ENCODE results near the gene DLG5. TPM values are rescaled to one million over a fixed set of nuclear protein-coding genes. Genes with fewer than 3 reads are reported as not detected.

Gene DLG5
- total and polyA plus RNA-seq, 9 of the 15 experiments (the other 6 are each of a cell fraction or from before 2014, with no cell fraction given) = 1.4 to 26.8 (median 11.2) TPM

- no peak for TF ChIP-seq ZBTB49 (CRISPR knock-in tag; IDR thresholded peaks at IDR 0.05; ENCODE audit: borderline replicate concordance)
- no peak for TF ChIP-seq ZNF347 (CRISPR knock-in tag; IDR thresholded peaks at IDR 0.05; ENCODE audit: low read depth)
- no peak for TF ChIP-seq PRMT5 (CRISPR knock-in tag; IDR thresholded peaks at IDR 0.05)
- TF ChIP-seq E2F3 (CRISPR knock-in tag; IDR thresholded peaks at IDR 0.05) = no peak
- peak; percentile 90 for TF ChIP-seq ZNF592 (IDR thresholded peaks at IDR 0.05)
- TF ChIP-seq ZNF146 (CRISPR knock-in tag; IDR thresholded peaks at IDR 0.05; ENCODE audit: unreplicated experiment) = no peak
- TF ChIP-seq, protein P1, sequence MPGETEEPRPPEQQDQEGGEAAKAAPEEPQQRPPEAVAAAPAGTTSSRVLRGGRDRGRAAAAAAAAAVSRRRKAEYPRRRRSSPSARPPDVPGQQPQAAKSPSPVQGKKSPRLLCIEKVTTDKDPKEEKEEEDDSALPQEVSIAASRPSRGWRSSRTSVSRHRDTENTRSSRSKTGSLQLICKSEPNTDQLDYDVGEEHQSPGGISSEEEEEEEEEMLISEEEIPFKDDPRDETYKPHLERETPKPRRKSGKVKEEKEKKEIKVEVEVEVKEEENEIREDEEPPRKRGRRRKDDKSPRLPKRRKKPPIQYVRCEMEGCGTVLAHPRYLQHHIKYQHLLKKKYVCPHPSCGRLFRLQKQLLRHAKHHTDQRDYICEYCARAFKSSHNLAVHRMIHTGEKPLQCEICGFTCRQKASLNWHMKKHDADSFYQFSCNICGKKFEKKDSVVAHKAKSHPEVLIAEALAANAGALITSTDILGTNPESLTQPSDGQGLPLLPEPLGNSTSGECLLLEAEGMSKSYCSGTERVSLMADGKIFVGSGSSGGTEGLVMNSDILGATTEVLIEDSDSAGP (CRISPR knock-in tag; IDR thresholded peaks at IDR 0.05) = no peak
- no peak for TF ChIP-seq CAMTA2 (CRISPR knock-in tag; conservative IDR thresholded peaks at IDR 0.05)
- peak; percentile 89 for TF ChIP-seq SMARCA4 (IDR thresholded peaks at IDR 0.05)
- no peak for TF ChIP-seq NFATC3 (IDR thresholded peaks at IDR 0.05)
- TF ChIP-seq TFE3 (CRISPR knock-in tag; IDR thresholded peaks at IDR 0.05) = peak; percentile 50
- no peak for TF ChIP-seq RFX1 (IDR thresholded peaks at IDR 0.05)
- TF ChIP-seq, protein P2, sequence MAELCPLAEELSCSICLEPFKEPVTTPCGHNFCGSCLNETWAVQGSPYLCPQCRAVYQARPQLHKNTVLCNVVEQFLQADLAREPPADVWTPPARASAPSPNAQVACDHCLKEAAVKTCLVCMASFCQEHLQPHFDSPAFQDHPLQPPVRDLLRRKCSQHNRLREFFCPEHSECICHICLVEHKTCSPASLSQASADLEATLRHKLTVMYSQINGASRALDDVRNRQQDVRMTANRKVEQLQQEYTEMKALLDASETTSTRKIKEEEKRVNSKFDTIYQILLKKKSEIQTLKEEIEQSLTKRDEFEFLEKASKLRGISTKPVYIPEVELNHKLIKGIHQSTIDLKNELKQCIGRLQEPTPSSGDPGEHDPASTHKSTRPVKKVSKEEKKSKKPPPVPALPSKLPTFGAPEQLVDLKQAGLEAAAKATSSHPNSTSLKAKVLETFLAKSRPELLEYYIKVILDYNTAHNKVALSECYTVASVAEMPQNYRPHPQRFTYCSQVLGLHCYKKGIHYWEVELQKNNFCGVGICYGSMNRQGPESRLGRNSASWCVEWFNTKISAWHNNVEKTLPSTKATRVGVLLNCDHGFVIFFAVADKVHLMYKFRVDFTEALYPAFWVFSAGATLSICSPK (IDR thresholded peaks at IDR 0.05; ENCODE audit: borderline replicate concordance) = no peak
- TF ChIP-seq SIN3B (IDR thresholded peaks at IDR 0.05; ENCODE audit: low read depth) = no peak
Observed at GRCh38 chr10:77906951-77907421, 19.6 kb downstream of the DLG5 start (continued).
